GM21529 (cell line): ENCODE data around the gene STK32B.

Experiments
- ATAC-seq: cut with Tn5 transposase; IDR thresholded peaks from one replicate; pipeline ENCODE4 v1.9.1; 2021; ENCODE audit not compliant: unreplicated experiment

The STK32B gene

DNA sequence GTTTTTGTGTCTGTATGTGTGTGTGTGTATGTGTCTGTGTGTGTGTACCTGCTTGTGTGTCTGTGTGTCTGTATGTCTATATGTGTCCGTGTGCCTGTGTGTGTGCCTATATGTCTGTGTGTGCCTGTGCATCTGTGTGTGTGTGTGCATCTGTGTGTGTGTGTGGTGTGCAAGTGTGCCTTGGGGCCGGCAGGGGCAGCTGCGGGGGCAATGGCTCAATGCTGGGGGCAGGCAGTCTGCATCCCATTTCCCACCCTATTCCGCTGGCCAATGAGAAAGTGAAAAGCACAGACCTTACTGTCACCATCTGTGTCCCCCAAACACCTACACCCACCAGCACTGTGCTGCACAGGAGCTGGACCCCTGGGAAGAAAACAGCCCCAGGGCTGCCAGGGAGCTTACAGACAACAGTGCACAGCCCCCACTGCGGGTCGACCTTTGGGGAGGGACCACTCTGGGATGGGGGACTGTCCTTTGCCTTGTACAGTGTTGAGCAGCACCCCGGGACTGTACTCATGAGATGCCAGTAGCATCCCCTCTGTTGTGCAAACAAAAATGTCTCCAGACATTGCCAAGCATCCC lies 411.1 kb downstream of the STK32B start:
- ATAC-seq: no peak

DNA sequence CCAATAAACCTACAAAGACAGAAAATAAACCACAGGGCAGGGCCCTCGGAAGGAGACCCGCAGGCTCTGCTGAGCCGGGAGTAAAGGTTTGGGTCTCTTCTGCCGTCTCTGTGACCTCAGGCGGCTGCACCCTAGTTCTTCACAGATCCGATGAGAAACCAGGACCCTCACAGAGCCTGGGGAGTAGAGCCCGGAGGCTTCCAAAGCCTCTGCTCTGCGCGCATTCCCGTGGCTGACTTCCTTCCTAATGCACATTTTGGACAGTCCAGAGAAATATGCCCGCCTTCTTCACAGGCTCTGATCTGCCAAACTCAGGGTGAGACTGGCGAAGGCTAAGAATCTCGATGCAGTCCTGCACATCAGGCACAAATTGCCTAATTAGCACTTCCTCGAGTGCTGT lies 411.6 kb downstream of the STK32B start:
- ATAC-seq: no peak

DNA sequence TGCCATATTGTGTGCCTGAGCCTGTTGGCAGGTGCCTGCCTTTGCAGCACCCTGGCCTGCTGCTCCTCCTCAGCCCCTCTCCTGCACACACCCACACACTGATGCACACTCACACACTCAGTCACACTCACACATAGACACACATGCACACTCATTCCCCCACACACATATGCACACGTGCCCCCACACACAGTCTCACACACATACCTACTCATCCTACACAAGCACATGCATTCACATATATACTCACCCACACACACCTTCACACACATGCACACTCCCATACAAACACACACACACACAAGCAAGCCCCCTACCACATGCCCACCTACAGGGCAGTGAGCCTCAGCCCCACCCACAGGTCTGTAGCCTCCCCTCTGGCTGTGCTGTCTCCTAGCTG lies 412.1 kb downstream of the STK32B start:
- no peak for ATAC-seq

GRCh38 chr4:5463936-5464650 lies 412.8 kb downstream of the STK32B start:
- ATAC-seq: no peak

- no peak for ATAC-seq
Measured at GRCh38 chr4:5465529-5465928, 414.2 kb downstream of the STK32B start.

DNA sequence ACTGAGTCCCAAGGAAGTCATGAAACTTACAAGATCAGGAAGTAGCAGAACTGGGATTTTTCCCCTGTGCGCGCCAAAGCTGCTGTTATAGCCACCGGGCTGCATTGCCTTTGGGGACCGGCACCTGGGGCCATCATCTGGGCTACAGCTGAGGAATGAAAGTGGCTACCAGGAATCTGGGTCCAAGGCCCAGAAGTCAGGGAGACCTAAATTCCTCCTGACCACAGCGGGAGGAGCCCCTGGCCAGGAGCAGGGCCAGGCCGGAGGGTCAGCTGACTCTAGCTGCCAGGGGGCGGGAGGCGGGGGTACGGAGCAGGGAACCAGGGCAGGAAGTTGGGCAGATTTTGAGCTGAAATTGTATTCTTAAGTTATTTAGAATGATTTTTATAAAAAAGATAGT lies 414.7 kb downstream of the STK32B start:
- no peak for ATAC-seq

DNA sequence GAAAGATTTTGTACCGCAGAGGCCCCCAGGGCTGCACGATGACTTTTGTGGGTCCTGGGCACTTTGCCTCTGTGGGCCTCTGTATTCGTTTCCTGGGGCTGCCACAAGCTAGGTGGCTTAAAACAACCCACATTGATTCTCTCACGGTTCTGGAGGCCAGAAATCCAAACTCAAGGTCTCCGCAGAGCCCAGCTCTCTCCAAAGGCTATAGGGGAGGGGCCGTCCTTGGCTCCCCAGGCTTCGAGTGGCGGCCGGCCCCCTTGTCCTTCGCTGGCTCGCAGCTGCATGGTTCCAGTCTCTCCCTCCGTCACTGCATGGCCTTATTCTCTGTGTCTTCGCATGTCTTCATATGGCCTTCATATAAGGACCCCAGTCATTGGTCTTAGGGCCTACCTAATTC lies 415.8 kb downstream of the STK32B start:
- ATAC-seq: no peak

- ATAC-seq: no peak
Measured at GRCh38 chr4:5469151-5469775, 418.0 kb downstream of the STK32B start.

DNA sequence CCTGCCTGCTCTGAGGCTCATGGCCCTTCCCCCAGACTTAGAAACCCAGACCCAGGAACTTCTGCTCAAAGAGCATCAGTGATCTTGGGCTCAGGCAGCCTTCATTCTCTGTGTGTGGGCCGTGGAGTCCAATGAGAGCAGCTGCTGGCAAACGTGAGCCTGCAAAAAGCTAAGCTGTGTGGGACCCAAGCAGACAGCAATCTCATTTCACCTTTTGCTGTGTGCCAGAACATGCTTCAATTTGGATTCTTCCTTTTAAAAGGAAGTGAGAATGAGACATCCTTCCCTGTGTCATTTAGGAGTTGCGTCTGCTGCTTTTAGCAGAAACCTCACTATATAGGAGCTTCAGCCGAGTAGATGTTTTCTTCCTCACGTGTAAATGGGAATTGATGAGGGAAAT lies 418.6 kb downstream of the STK32B start:
- no peak for ATAC-seq

DNA sequence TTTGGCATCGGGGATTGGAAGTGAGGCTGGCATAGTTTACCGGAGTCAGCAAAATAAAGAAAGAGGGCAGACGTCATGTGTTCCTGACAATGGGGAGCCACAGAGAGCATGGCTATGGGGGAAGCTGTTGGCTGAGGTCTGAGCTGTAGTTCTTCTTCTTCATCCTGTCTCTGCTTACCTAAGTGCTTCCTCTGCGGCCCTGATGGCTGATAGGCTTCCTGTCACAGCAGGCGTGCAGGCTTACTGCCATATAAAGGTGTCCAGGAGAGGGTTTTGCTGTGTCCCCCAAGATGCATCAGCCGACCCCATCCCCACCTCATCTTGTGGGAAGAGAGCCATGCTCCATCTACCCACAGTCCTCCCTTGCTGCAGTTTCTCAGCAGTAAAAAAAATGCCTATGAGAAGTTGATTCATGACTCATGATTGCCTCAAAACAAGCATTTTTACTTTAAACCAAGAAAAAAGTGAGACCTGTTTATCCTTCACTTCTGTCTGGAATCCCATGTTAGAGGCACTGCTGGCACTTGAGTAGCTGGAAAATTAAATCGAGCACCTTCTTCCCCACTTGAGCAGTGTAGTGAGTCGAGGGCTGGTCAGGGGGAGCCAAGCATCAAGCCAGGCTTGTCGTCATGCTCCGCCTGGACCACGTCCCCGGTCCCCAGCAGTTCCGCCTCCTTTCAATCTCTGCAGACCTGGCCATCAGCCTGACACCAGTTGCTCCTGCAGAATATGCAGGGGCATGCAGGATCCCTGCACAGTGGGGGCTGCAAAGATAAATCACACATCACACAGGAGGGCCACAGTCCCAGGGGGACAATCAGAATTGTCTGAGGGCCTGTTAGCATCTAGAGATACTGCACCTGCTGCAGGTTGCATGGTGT lies 419.3 kb downstream of the STK32B start:
- ATAC-seq: no peak

DNA sequence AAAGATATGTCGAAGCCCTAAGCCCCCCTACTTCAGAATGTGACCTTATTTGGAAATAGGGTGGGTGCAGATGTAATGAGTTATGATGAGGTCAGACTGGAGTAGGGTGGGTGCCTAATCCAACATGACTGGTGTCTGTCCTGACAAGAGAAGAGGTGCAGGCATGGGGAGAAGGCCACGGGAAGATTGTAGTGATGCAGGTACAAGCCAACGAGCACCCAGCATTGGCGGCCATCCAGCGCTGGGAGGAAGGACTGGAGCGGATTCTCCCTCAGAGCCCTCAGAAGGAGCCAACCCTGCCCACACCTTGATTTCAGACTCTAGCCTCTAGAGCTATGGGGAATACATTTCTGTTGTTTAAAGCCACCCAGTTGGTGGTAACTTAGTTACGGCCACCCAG lies 419.9 kb downstream of the STK32B start:
- ATAC-seq: no peak

- ATAC-seq: no peak
Measured at GRCh38 chr4:5471691-5472090, 420.4 kb downstream of the STK32B start.

DNA sequence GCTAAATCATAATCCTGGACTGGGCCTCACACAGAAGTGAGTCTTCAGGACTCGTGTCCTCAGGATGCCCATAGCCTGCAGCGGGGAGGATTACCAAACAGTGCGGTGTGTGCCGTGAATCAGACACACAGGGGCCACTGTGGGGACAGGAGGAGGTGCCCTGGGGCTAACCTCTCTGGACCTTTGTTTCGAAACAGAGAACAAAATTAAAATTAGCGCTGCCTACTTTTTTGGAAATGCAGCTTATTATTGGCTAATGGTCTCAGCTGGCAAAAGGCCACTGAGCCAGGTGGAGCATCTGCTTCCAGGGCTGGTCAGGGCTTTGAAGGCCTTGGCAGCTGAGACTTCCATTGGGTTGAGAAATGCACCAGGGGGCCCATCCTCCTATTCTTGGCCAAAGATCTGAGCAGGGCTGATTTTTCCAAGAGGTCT lies 420.9 kb downstream of the STK32B start:
- ATAC-seq: no peak

GRCh38 chr4:5473125-5473524 lies 421.8 kb downstream of the STK32B start:
- no peak for ATAC-seq

DNA sequence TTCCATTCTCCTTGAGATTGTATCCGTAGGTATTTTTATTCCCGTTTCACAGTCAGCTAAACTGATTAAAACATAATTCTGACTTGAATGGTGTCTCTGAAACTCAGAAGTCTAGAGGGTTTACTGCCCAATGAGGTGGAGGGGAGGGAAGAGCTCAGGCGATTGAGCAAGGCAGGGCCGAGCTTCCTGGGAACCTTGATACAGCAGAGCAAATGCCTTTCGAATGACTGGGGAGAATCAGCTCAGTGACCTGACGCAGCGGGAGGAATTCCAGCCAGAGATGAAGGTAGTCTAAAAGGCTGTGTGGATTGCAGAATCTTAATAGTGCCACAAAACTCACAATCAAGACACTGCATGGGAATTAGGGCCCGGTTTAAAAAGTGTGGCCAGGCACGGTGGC lies 423.5 kb downstream of the STK32B start:
- no peak for ATAC-seq

- ATAC-seq: no peak
Measured at GRCh38 chr4:5477613-5478012, 426.3 kb downstream of the STK32B start.

DNA sequence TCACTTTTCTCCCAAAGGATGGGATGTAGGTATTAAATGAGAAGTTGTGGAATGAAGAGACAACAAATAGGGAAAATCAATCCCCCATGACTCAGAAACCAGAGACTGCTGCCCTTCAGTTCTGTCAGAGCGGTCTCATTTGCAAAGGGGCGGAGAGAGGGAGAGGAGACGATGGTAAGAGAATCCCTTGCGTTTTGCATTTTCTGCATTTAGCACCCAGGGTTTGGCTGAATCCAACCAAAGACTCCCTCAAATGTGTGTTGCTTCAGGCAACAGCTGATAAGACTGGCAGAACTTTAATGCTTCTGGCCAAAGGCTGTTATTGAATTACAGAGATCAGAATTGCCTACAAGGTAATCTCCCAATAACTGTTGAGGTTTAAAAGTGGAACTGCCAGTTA lies 426.9 kb downstream of the STK32B start:
- no peak for ATAC-seq

GRCh38 chr4:5478697-5479096 lies 427.4 kb downstream of the STK32B start:
- ATAC-seq: no peak

DNA sequence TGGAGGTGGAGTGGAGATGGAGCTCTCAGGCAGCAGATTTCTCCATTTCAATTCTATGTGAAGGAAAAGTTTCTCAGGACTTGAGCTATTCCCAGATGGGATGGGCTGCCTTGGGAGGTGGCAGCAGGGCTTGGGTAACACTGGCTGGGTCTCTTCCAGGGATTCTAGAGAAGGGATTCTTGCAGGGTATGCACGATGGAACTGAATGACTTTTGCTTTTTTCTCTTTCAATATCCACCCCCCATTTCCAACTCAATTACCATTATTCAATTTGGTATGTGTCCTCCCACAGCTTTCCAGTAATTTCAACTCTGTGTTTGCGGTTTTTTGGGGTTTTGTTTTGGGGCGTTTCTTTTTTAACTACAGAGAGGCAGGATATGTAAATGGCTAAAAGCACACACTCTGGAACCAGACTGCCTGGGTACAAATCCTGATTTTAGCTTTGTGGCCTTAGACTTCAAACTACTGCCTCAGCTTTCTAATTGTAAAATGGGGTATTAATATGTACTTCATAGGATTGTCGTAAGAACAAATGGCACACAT lies 428.3 kb downstream of the STK32B start:
- ATAC-seq: no peak

DNA sequence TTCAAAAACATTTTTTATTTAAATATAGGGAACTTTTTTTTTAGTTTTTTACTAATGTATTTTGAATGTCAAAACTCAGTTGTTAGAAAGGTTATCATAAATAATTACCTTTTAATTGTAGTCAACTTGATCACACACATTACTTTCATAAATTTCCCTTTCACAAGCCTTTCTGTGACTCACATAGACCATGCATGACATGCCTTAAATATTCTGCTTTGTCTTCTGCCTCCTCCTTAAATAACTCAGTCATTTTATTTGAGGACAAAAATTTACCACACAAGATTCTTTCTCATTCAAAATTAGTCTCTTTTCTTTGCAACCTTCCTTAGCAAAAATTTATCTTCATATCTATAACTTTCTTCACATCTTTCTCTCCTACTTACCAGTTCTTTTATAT lies 437.1 kb downstream of the STK32B start:
- ATAC-seq: no peak

GRCh38 chr4:5489260-5489659 lies 438.0 kb downstream of the STK32B start:
- no peak for ATAC-seq
